HepG2 (cell line): ENCODE data around the gene PHF5A. TPM values are rescaled to one million over a fixed set of nuclear protein-coding genes. Genes with fewer than 3 reads are reported as not detected.

Source experiments
- BCLAF1 ChIP-seq: fragments of 450-650 bp; IDR thresholded peaks from 2 replicates; pipeline ENCODE4 v1.6.1; 2017; ENCODE audit warnings: mild to moderate bottlenecking
- MATR3 ChIP-seq: sonication (generic); formaldehyde crosslinking; IDR thresholded peaks from 2 replicates; pipeline ENCODE4 v1.4.0; 2020; ENCODE audit warnings: missing genetic modification reagents
- NAIF1 ChIP-seq: sonication (generic); formaldehyde crosslinking; IDR thresholded peaks from 2 replicates; pipeline ENCODE4 v1.5.0; 2020; ENCODE audit warnings: mild to moderate bottlenecking, missing genetic modification reagents, borderline replicate concordance
- RFX1 ChIP-seq: fragments of 450-650 bp; IDR thresholded peaks from 2 replicates; pipeline ENCODE4 v1.6.1; 2017
- RXRA ChIP-seq: sonication (generic); formaldehyde crosslinking; IDR thresholded peaks from 2 replicates; pipeline ENCODE4 v1.5.1; 2020; ENCODE audit warnings: missing genetic modification reagents
- SP140L ChIP-seq: sonication (generic); formaldehyde crosslinking; IDR thresholded peaks from 2 replicates; pipeline ENCODE4 v1.4.0; 2020; ENCODE audit warnings: missing genetic modification reagents, borderline replicate concordance
- TCF7 ChIP-seq: sonication (generic); IDR thresholded peaks from 2 replicates; pipeline ENCODE4 v1.6.1; 2016; ENCODE audit warnings: antibody characterized with exemption, low read depth
- ZBTB37 ChIP-seq: sonication (generic); formaldehyde crosslinking; IDR thresholded peaks from 2 replicates; pipeline ENCODE4 v1.4.0; 2020; ENCODE audit warnings: mild to moderate bottlenecking, missing genetic modification reagents
- ZBTB4 ChIP-seq: sonication (generic); formaldehyde crosslinking; IDR thresholded peaks from 2 replicates; pipeline ENCODE4 v1.4.0; 2020; ENCODE audit warnings: missing genetic modification reagents, mild to moderate bottlenecking, borderline replicate concordance
- ZFP62 ChIP-seq: sonication (generic); formaldehyde crosslinking; IDR thresholded peaks from 2 replicates; pipeline ENCODE4 v1.4.0; 2020; ENCODE audit warnings: missing genetic modification reagents
- ZNF547 ChIP-seq: sonication (generic); formaldehyde crosslinking; IDR thresholded peaks from 2 replicates; pipeline ENCODE4 v1.5.1; 2020; ENCODE audit warnings: mild to moderate bottlenecking, missing genetic modification reagents
- ZNF614 ChIP-seq: IDR thresholded peaks from 2 replicates; pipeline ENCODE4 v1.6.1; 2018; ENCODE audit warnings: missing biosample characterization, missing genetic modification reagents, inconsistent platforms, borderline replicate concordance
- ZNF670 ChIP-seq: sonication (generic); formaldehyde crosslinking; IDR thresholded peaks from 2 replicates; pipeline ENCODE4 v1.8.0; 2022; ENCODE audit warnings: mild to moderate bottlenecking, missing genetic modification reagents, borderline replicate concordance
- ZNF687 ChIP-seq: sonication (generic); formaldehyde crosslinking; IDR thresholded peaks from 2 replicates; pipeline ENCODE4 v1.5.1; 2020; ENCODE audit warnings: mild to moderate bottlenecking, missing genetic modification reagents, moderate library complexity
- polyA plus RNA-seq, 8 experiments: library from polyadenylated mRNA; depleted of rRNA in 3 of 8; stranded (reverse) in 7 of 8; unstranded in 1 of 8; fragments of >200 nt; fragmentation: Illumina TruSeq in 4 of 8; extraction: Trizol in 4 of 8; gene quantifications; 2 replicates each; pipeline versions ENCODE4 v1.2.1 to v1.2.3, GENCODE V29; 2011 to 2016; ENCODE audit warnings: low read depth in 4 of 8, missing spikeins in 1 of 8, mixed read lengths in 1 of 8; ENCODE audit not compliant: insufficient read depth in 1 of 8
- total RNA-seq, 5 experiments: library from RNA; depleted of rRNA; stranded (reverse); fragments of >200 nt; fragmentation: Illumina TruSeq; extraction: Trizol; gene quantifications; 2 replicates each; pipeline ENCODE4 v1.2.3, GENCODE V29; 2016; ENCODE audit warnings: low read depth in 1 of 5
- TF ChIP-seq, protein P1 (sequence below): sonication (generic); formaldehyde crosslinking; IDR thresholded peaks from 2 replicates; pipeline ENCODE4 v1.4.0; 2020; ENCODE audit warnings: missing genetic modification reagents

The PHF5A gene
- total and polyA plus RNA-seq, 2 of the 13 experiments (the other 11 are each of a cell fraction or from before 2014, with no cell fraction given): 56.6 to 105 TPM

- TF ChIP-seq MATR3 (CRISPR knock-in tag): no peak
- TF ChIP-seq ZNF687 (CRISPR knock-in tag): peak; percentile 77
- no peak for TF ChIP-seq NAIF1 (CRISPR knock-in tag)
- peak; percentile 58 for TF ChIP-seq RXRA (CRISPR knock-in tag)
- TF ChIP-seq ZBTB37 (CRISPR knock-in tag): no peak
- no peak for TF ChIP-seq ZNF614 (CRISPR knock-in tag)
- TF ChIP-seq SP140L: no peak
- no peak for TF ChIP-seq RFX1
- TF ChIP-seq ZBTB4: 0 out of 2 replicates have a peak, but pooled peaks have one; percentile 48
- no peak for TF ChIP-seq ZFP62
- TF ChIP-seq BCLAF1: no peak
- TF ChIP-seq TCF7: no peak
- TF ChIP-seq ZNF670 (CRISPR knock-in tag): 0 out of 2 replicates have a peak, but pooled peaks have one; percentile 38
- TF ChIP-seq ZNF547 (CRISPR knock-in tag): no peak; the same call in 1 of the 2 replicates
- TF ChIP-seq, protein P1, sequence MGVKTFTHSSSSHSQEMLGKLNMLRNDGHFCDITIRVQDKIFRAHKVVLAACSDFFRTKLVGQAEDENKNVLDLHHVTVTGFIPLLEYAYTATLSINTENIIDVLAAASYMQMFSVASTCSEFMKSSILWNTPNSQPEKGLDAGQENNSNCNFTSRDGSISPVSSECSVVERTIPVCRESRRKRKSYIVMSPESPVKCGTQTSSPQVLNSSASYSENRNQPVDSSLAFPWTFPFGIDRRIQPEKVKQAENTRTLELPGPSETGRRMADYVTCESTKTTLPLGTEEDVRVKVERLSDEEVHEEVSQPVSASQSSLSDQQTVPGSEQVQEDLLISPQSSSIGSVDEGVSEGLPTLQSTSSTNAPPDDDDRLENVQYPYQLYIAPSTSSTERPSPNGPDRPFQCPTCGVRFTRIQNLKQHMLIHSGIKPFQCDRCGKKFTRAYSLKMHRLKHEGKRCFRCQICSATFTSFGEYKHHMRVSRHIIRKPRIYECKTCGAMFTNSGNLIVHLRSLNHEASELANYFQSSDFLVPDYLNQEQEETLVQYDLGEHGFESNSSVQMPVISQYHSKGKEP: no peak; the same call in none of the 2 replicates
Measured at GRCh38 chr22:41468381-41469217, at the start of gene PHF5A, which contains the start of gene ACO2 (continued).
